A549 (cell line): ENCODE results near the gene ASB2.

ENCODE experiments used
- CBX2 ChIP-seq: fragments of 200-600 bp; sonication (generic); IDR thresholded peaks from 2 replicates; pipeline ENCODE4 v1.6.1; 2016; ENCODE audit warnings: low read depth, mild to moderate bottlenecking, borderline replicate concordance
- CBX8 ChIP-seq: fragments of 200-600 bp; sonication (generic); IDR thresholded peaks from 2 replicates; pipeline ENCODE4 v1.6.1; 2016
- EP300 ChIP-seq, 2 experiments: fragments of >200 bp; sonication (Bioruptor Twin); formaldehyde crosslinking; IDR thresholded peaks; 2 replicates in 1 of 2; 3 replicates in 1 of 2; pipeline ENCODE4 v1.6.1; 2016 to 2017
- MAX ChIP-seq: IDR thresholded peaks from 2 replicates; pipeline ENCODE4 v1.6.1; 2012
- NFE2L2 ChIP-seq: fragments of 150-350 bp; conservative IDR thresholded peaks from 2 replicates; pipeline ENCODE4 v1.6.1; 2014; ENCODE audit warnings: low read length
- POLR2A ChIP-seq: IDR thresholded peaks from 2 replicates; pipeline ENCODE4 v1.6.1; 2012; ENCODE audit warnings: mild to moderate bottlenecking, low read length
- RAD21 ChIP-seq, 2 experiments: fragments of >200 bp in 1 of 2; sonication (Bioruptor Twin) in 1 of 2; formaldehyde crosslinking in 1 of 2; IDR thresholded peaks in 1 of 2; conservative IDR thresholded peaks in 1 of 2; 2 replicates in 1 of 2; 3 replicates in 1 of 2; pipeline ENCODE4 v1.6.1; 2012 to 2018; ENCODE audit warnings: inconsistent platforms in 1 of 2
- RCOR1 ChIP-seq: fragments of 150-350 bp; IDR thresholded peaks from 2 replicates; pipeline ENCODE4 v1.6.1; 2014; ENCODE audit warnings: antibody characterized with exemption, low read length, low read depth
- REST ChIP-seq: fragments of 200-600 bp; sonication (generic); IDR thresholded peaks from 2 replicates; pipeline ENCODE4 v1.6.1; 2016; ENCODE audit warnings: antibody characterized with exemption, mild to moderate bottlenecking, moderate library complexity
- ZFP36 ChIP-seq: fragments of 450-650 bp; IDR thresholded peaks from 2 replicates; pipeline ENCODE4 v1.6.1; 2014; ENCODE audit warnings: borderline replicate concordance; ENCODE audit not compliant: partially characterized antibody
- TF ChIP-seq, protein P1 (sequence below): fragments of >200 bp; sonication (Bioruptor Twin); formaldehyde crosslinking; IDR thresholded peaks from 3 replicates; pipeline ENCODE4 v1.5.1; 2016
- TF ChIP-seq, protein P2 (sequence below): fragments of >200 bp; sonication (Bioruptor Twin); formaldehyde crosslinking; IDR thresholded peaks from 3 replicates; pipeline ENCODE4 v1.6.1; 2016

DNA sequence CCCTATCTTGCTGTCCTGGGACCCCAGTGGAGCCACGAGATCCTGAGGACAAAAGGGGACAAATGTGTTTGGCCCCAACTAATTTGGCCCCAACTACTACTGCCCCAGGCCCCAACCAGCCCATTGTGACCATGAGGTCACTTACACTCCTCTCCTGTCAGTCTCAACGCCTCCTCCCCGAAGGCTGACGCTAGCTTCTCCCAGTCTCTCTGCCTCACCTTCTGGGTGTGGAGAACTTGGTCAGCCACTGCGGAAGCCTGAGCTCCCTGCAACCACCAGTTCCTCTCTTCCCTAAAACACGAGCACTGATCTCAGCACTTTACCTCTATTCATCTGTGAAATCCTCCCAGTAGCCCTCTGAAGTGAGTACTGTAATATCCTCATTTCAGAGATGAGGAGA is 35.9 kb downstream of the ASB2 start:
- TF ChIP-seq, protein P1, sequence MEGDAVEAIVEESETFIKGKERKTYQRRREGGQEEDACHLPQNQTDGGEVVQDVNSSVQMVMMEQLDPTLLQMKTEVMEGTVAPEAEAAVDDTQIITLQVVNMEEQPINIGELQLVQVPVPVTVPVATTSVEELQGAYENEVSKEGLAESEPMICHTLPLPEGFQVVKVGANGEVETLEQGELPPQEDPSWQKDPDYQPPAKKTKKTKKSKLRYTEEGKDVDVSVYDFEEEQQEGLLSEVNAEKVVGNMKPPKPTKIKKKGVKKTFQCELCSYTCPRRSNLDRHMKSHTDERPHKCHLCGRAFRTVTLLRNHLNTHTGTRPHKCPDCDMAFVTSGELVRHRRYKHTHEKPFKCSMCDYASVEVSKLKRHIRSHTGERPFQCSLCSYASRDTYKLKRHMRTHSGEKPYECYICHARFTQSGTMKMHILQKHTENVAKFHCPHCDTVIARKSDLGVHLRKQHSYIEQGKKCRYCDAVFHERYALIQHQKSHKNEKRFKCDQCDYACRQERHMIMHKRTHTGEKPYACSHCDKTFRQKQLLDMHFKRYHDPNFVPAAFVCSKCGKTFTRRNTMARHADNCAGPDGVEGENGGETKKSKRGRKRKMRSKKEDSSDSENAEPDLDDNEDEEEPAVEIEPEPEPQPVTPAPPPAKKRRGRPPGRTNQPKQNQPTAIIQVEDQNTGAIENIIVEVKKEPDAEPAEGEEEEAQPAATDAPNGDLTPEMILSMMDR, result no peak
- TF ChIP-seq CBX8 (no peak), MAX (no peak), RCOR1 (no peak), CBX2 (no peak), RAD21 (conservative IDR thresholded peaks at IDR 0.05 in 1 of 2, IDR thresholded peaks at IDR 0.05 in 1 of 2) (no peak), NFE2L2 (no peak), ZFP36 (no peak), POLR2A (no peak), REST (no peak), EP300 (IDR thresholded peaks at IDR 0.05) (no peak)
- TF ChIP-seq, protein P2, sequence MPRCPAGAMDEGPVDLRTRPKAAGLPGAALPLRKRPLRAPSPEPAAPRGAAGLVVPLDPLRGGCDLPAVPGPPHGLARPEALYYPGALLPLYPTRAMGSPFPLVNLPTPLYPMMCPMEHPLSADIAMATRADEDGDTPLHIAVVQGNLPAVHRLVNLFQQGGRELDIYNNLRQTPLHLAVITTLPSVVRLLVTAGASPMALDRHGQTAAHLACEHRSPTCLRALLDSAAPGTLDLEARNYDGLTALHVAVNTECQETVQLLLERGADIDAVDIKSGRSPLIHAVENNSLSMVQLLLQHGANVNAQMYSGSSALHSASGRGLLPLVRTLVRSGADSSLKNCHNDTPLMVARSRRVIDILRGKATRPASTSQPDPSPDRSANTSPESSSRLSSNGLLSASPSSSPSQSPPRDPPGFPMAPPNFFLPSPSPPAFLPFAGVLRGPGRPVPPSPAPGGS, result no peak
